Spleen (tissue), 11 donors: ENCODE measurements around the gene SCNM1. TPM values are rescaled to one million over a fixed set of nuclear protein-coding genes. Genes with fewer than 3 reads are reported as not detected.
A peak's percentile ranks its signal among the peaks of the same experiment; 100 is the strongest.

ENCODE experiments used
- DNase-seq: peaks from one replicate; pipeline ENCODE4 v3.0.0-alpha.2; 2020
- H3K27ac ChIP-seq, 8 donors: fragments of 200-600 bp; sonication (generic) in 7 of 8; 1 replicate in 4 of 8; 2 replicates in 4 of 8; pipeline versions ENCODE4 v1.5.0 to v1.8.0; 2016 to 2021; ENCODE audit warnings: inconsistent platforms in 4 of 8, mild to moderate bottlenecking in 4 of 8, moderate library complexity in 1 of 8
- H3K27me3 ChIP-seq, 7 donors: fragments of 200-600 bp; sonication (generic) in 6 of 7; replicated peaks in 1 of 7; 1 replicate in 4 of 7; 2 replicates in 3 of 7; pipeline versions ENCODE4 v1.5.0 to v1.8.0; 2016 to 2021; ENCODE audit warnings: inconsistent platforms in 3 of 7, mild to moderate bottlenecking in 1 of 7
- H3K36me3 ChIP-seq, 6 donors: fragments of 200-600 bp; sonication (generic) in 5 of 6; 1 replicate in 4 of 6; 2 replicates in 2 of 6; pipeline versions ENCODE4 v1.5.0 to v1.8.0; 2016 to 2021; ENCODE audit warnings: inconsistent platforms in 2 of 6
- H3K4me1 ChIP-seq, 6 donors: fragments of 200-600 bp; sonication (generic) in 5 of 6; 1 replicate in 3 of 6; 2 replicates in 3 of 6; pipeline versions ENCODE4 v1.5.0 to v1.8.0; 2016 to 2021; ENCODE audit warnings: inconsistent platforms in 3 of 6
- H3K4me3 ChIP-seq, 8 donors: fragments of 200-600 bp; sonication (generic) in 7 of 8; 1 replicate in 4 of 8; 2 replicates in 4 of 8; pipeline versions ENCODE4 v1.5.0 to v1.8.0; 2016 to 2021; ENCODE audit warnings: inconsistent platforms in 4 of 8, mild to moderate bottlenecking in 4 of 8, moderate library complexity in 2 of 8
- H3K9me3 ChIP-seq, 8 donors: fragments of 200-600 bp; sonication (generic) in 7 of 8; 1 replicate in 4 of 8; 2 replicates in 4 of 8; pipeline versions ENCODE4 v1.5.0 to v1.8.0; 2016 to 2021; ENCODE audit warnings: inconsistent platforms in 4 of 8
- POLR2A ChIP-seq, 3 donors: fragments of 450-650 bp; IDR thresholded peaks; one replicate each; pipeline ENCODE4 v1.5.1; 2017; ENCODE audit warnings: antibody characterized with exemption in 3 of 3, mild to moderate bottlenecking in 1 of 3
- POLR2AphosphoS5 ChIP-seq, 3 donors: sonication (generic); formaldehyde crosslinking; IDR thresholded peaks; one replicate each; pipeline ENCODE4 v1.5.1; 2017; ENCODE audit warnings: antibody characterized with exemption in 3 of 3
- WGBS, 5 donors: extraction: QIAGEN DNeasy Blood & Tissue Kit in 3 of 5; methylation state at CpG; one replicate each; pipeline versions ENCODE4 v1.1.5 to v1.1.7; 2013 to 2018; 5-methylcytosine and 5-hydroxymethylcytosine counted together
- intact Hi-C: fragments of 100-400 bp; cut with DNase I; formaldehyde crosslinking; loops from one replicate; pipeline ENCODE4 v1.15.0; 2023; ENCODE audit warnings: low total_unique reads
- polyA plus RNA-seq, 3 donors: library from polyadenylated mRNA; stranded (reverse); fragments of 200-250 nt; gene quantifications; one replicate each; pipeline ENCODE4 v1.2.1, GENCODE V29; 2013
- total RNA-seq, 7 donors: library from RNA; depleted of rRNA in 3 of 7; stranded (reverse); fragments of >200 nt in 3 of 7; fragmentation: NEBNext Ultra II Directional in 4 of 7; extraction: Animal tissue kit (Norgen Biotek cat#: 25700) in 4 of 7; gene quantifications; one replicate each; pipeline versions ENCODE4 v1.1.0 to v1.2.1, GENCODE V29; 2016 to 2021
- TF ChIP-seq, protein P1 (sequence below), 11 experiments: fragments of 200-600 bp in 7 of 11; fragments of 450-650 bp in 4 of 11; sonication (generic) in 4 of 11; IDR thresholded peaks in 8 of 11; conservative IDR thresholded peaks in 3 of 11; 1 replicate in 7 of 11; 2 replicates in 4 of 11; pipeline versions ENCODE4 v1.4.0 to v1.8.0; 2016 to 2021; ENCODE audit warnings: antibody characterized with exemption in 11 of 11, inconsistent platforms in 4 of 11, mild to moderate bottlenecking in 1 of 11
- donor health status: healthy with polysubstance abuse.
- donor health status: DM: no; HTN: no; CAD: no; lungs with moderate emphysema.
- donor health status: DM: no; HTN: no; CAD: no.
- donor health status: Bipolar disorder and iron deficiency.
- donor health status: healthy.
- donor health status: DM: no; HTN: no; CAD: no.
- donor health status: DM: yes; HTN: yes; CAD: no.

The SCNM1 gene
- total and polyA plus RNA-seq, 10 donors: 36.2 to 96.2 (median 49.8) TPM

DNA sequence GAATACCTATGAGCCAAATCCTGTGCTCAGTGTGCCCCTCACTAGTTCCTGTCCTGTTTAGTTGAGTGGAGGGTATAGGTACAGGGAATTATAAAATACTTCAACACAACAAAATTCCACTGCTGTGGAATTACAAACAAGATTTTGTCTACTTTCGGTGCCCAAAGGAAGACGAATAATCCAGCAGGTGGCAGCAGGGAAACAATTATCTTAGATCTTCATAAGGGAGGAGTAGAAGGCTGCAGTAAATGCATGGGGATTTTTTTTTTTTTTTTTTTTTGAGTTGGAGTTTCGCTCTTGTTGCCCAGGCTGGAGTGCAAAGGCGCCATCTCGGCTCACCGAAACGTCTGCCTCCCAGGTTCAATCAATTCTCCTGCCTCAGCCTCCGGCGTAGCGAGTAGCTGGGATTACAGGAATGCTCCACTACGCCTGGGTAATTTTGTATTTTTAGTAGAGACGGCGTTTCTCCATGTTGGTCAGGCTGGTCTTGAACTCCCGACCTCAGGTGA, 30.4 kb downstream of the SCNM1 start:
- peak overlapping the region in 7 of 8 donors; percentile 46 to 75 (median 75) for H3K27ac ChIP-seq
- 34 to 43% (median 39%) methylated on average over 14 of the region's 14 CpGs for WGBS, 5 donors

DNA sequence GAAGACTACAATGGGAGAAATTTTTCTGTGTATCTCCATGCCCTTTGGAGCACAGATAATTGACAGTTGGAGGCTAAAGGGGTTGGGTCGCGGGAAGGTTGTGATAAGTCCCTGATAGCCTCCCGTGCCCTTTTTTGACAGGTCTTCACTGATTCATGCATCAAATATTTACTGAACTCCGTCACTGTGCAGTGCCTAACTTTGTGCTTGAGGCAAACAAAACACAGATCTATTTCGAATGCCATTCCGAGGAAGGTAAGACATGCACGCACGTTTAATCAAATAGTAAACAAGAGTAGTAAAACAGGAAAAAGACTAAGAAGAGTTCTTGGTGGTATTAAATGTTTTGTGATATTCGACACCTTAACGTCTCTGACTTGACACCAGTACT, 31.9 kb downstream of the SCNM1 start:
- no peaks in the 10 kb centered on the region for H3K27me3 ChIP-seq
- peaks cover 32 to 64% (median 51%) of the 10 kb centered on the region in 6 donors for H3K4me1 ChIP-seq
- no peak for DNase-seq
- peak overlapping the region; percentile 69 to 96 (median 86) for H3K4me3 ChIP-seq
- H3K36me3 ChIP-seq: peaks cover 0 to 9% (median 5%) of the 10 kb centered on the region in 6 donors
- 15 to 23% (median 16%) methylated on average over 10 of the region's 10 CpGs for WGBS, 5 donors
- H3K27ac ChIP-seq: peak overlapping the region; percentile 70 to 96 (median 93)
- intact Hi-C loops: loop anchor here (5.0 kb wide), 1 partner anchor 54 kb away; the partner anchor contains the start of gene PSMD4
- H3K9me3 ChIP-seq: no peaks in the 10 kb centered on the region
- no peak for TF ChIP-seq POLR2A (IDR thresholded peaks at IDR 0.05)
- TF ChIP-seq, protein P1, sequence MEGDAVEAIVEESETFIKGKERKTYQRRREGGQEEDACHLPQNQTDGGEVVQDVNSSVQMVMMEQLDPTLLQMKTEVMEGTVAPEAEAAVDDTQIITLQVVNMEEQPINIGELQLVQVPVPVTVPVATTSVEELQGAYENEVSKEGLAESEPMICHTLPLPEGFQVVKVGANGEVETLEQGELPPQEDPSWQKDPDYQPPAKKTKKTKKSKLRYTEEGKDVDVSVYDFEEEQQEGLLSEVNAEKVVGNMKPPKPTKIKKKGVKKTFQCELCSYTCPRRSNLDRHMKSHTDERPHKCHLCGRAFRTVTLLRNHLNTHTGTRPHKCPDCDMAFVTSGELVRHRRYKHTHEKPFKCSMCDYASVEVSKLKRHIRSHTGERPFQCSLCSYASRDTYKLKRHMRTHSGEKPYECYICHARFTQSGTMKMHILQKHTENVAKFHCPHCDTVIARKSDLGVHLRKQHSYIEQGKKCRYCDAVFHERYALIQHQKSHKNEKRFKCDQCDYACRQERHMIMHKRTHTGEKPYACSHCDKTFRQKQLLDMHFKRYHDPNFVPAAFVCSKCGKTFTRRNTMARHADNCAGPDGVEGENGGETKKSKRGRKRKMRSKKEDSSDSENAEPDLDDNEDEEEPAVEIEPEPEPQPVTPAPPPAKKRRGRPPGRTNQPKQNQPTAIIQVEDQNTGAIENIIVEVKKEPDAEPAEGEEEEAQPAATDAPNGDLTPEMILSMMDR (IDR thresholded peaks at IDR 0.05 in 8 of 11, conservative IDR thresholded peaks at IDR 0.05 in 3 of 11): no peak
- TF ChIP-seq POLR2AphosphoS5 (IDR thresholded peaks at IDR 0.05): no peak

More for the DNA sequence above, 30.4 kb downstream of the SCNM1 start:
- no peaks in the 10 kb centered on the region for H3K36me3 ChIP-seq
- peak; percentile 47 for DNase-seq
- intact Hi-C loops: loop anchor here (5.0 kb wide), 1 partner anchor 56 kb away; the partner anchor contains the start of gene PSMD4
- TF ChIP-seq POLR2A (IDR thresholded peaks at IDR 0.05) (no peak), POLR2AphosphoS5 (IDR thresholded peaks at IDR 0.05) (no peak)
- TF ChIP-seq, protein P1 (IDR thresholded peaks at IDR 0.05 in 8 of 11, conservative IDR thresholded peaks at IDR 0.05 in 3 of 11): peak in 10 of 11 experiments; percentile 36 to 63 (median 56)
- no peaks in the 10 kb centered on the region for H3K9me3 ChIP-seq
- no peaks in the 10 kb centered on the region for H3K27me3 ChIP-seq
- H3K4me3 ChIP-seq: peak overlapping the region in 3 of 8 donors; percentile 14 to 37 (median 15)
- peaks cover 18 to 49% (median 36%) of the 10 kb centered on the region in 6 donors for H3K4me1 ChIP-seq

DNA sequence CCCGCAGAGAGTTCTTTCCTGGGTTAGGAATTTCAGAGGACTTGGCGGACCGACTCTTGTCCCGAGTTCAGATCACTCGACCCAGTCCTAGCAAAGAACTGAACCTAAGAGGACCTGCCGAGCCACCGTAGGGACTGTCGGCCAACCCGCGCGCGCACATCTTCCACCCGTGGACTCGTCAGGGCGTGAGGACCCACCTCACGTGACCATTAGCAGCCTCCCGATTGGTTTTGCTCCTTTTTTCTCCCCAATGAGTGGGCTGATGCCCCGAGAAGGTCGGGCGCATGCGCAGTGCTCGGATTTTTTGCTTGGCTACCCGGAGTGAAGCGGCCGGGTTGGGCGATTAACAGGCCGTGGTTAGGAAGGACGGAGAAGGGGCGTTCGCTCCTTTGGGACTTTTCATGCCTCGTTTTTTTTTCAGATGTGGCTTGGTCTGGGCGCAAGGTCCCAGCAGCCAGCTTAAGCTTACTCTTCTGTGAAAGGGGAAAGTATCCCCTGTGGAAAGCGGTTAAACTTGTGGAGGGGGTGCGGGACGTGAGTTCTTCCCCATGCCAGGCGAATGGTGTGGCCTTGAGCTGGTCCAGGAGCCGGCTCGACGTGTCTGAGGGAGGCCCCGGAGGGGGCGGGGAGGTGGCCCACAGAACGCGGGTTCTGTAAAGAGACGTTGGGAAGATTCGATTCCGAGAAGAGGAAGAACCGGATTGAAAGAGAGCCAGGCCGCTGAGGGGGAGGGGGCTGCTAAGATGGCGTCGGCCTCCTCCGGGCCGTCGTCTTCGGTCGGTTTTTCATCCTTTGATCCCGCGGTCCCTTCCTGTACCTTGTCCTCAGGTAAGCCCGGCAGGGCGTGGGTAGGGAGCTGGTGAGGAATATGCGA, 32.5 kb downstream of the SCNM1 start, which contains the start of gene PIP5K1A:
PIP5K1A (plus strand) TSS at position 299 of the 874 bp plus-strand sequence; CDS start at position 744, 445 bp downstream.
- no peaks in the 10 kb centered on the region for H3K27me3 ChIP-seq
- intact Hi-C loops: loop anchor here (5.0 kb wide), 1 partner anchor 54 kb away; the partner anchor contains the start of gene PSMD4
- peak in 2 of 3 donors; percentile 52 to 53 for TF ChIP-seq POLR2A (IDR thresholded peaks at IDR 0.05)
- TF ChIP-seq, protein P1 (IDR thresholded peaks at IDR 0.05 in 8 of 11, conservative IDR thresholded peaks at IDR 0.05 in 3 of 11): peak in 1 of 11 experiments; percentile 16
- TF ChIP-seq POLR2AphosphoS5 (IDR thresholded peaks at IDR 0.05): peak; percentile 93 to 96 (median 94)
- H3K36me3 ChIP-seq: peaks cover 0 to 14% (median 11%) of the 10 kb centered on the region in 6 donors
- peaks cover 32 to 66% (median 53%) of the 10 kb centered on the region in 6 donors for H3K4me1 ChIP-seq
- 0 to 1% (median 1%) methylated on average over 52 to 60 of the region's 60 CpGs for WGBS, 5 donors
- H3K9me3 ChIP-seq: no peaks in the 10 kb centered on the region
- peak; percentile 99 for DNase-seq
- H3K4me3 ChIP-seq: peak within 1 kb of the TSS; percentile 69 to 96 (median 86)
- peak within 1 kb of the TSS; percentile 74 to 96 (median 93) for H3K27ac ChIP-seq
